SK-N-MC (cell line): ENCODE results near the gene DDX3X.

Experiments
- EZH2 ChIP-seq: fragments of 200-600 bp; sonication (generic); IDR thresholded peaks from one replicate; pipeline ENCODE4 v1.6.1; 2017; ENCODE audit warnings: antibody characterized with exemption
- POLR2AphosphoS5 ChIP-seq: IDR thresholded peaks from 2 replicates; pipeline ENCODE4 v1.6.1; 2012; ENCODE audit warnings: mild to moderate bottlenecking, low read depth, low read length, borderline replicate concordance

DNA sequence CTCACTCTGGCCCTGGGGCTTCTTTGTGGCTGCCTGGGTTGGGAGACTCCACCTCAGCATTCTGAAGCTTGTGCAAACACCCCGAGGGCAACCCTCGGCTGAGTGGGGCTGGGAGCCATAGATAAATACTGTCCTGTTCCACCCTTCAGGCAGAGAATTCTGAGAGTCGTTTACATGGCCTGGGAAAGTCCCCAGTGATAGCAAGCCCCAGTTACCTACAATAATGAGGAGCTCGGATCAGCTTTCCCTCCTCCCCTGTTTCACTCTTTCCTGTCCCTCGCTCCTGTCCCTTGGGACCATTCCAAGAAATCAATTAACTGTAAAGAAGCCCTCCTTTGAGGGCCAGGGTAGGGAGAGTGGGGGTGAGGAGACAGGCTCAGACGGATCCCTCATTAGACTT, 31.6 kb upstream of the DDX3X start:
- TF ChIP-seq EZH2 (no peak), POLR2AphosphoS5 (no peak)
